ENCODE results near the gene IFNE. TPM values are rescaled to one million over a fixed set of nuclear protein-coding genes. Genes with fewer than 3 reads are reported as not detected.

The IFNE gene
- total and polyA plus RNA-seq, 2 donors (not counting 3 experiments of a cell fraction or from before 2014, with no cell fraction given), result 0.22 to 1.4 TPM

- H3K4me3 ChIP-seq (replicated peaks in 1 of 3; ENCODE audit: insufficient read depth in 1 of 3, low read depth in 1 of 3, low read length in 3 of 3), result no peak overlapping the region
- ChIA-PET CTCF (interaction anchor here (1.3 kb wide), 1 partner anchor 8 kb away, joined by 3 read pairs; no protein-coding TSS in a partner anchor), POLR2A (no interaction called here)
- peaks cover 22% of the 10 kb centered on the region for H3K4me1 ChIP-seq (ENCODE audit: control insufficient read depth, extremely low read depth, insufficient read depth, low read length)
- H3K4me2 ChIP-seq (ENCODE audit: insufficient read depth, low read length), result no peak overlapping the region
- no peaks in the 10 kb centered on the region for H3K9me3 ChIP-seq (replicated peaks; ENCODE audit: control insufficient read depth, insufficient read depth, low read length)
- peaks cover 35% of the 10 kb centered on the region for H3K79me2 ChIP-seq (ENCODE audit: control insufficient read depth, insufficient read depth, low read length)
- DNase-seq (ENCODE audit: low read depth, low spot score) (no peak), FAIRE-seq (no peak)
- H4K20me1 ChIP-seq (replicated peaks; ENCODE audit: control insufficient read depth, extremely low read depth, insufficient read depth, low read length), result no peaks in the 10 kb centered on the region
- intact Hi-C loops (cut with micrococcal nuclease), result no loop called here
- H3K36me3 ChIP-seq (ENCODE audit: control insufficient read depth in 2 of 2, extremely low read depth in 1 of 2, insufficient read depth in 2 of 2, low read length in 2 of 2), result no peaks in the 10 kb centered on the region
- no peak overlapping the region for H3K27ac ChIP-seq (ENCODE audit: insufficient read depth, low read depth, low read length)
- no peak overlapping the region for H2AFZ ChIP-seq (ENCODE audit: low read depth, low read length)
- H3K9ac ChIP-seq (replicated peaks; ENCODE audit: extremely low read depth, insufficient read depth, low read length), result no peak overlapping the region
- TF ChIP-seq GATA2 (IDR thresholded peaks at IDR 0.05; ENCODE audit: insufficient read depth, insufficient read length, low read depth, low read length) (no peak), JUN (IDR thresholded peaks at IDR 0.05; ENCODE audit: borderline replicate concordance, insufficient read depth, insufficient read length, low read depth) (no peak), MYC (IDR thresholded peaks at IDR 0.05; ENCODE audit: low read depth, low read length) (no peak), EZH2 (IDR thresholded peaks at IDR 0.05; ENCODE audit: borderline replicate concordance, low read depth, low read length, severe bottlenecking) (no peak), CTCF (IDR thresholded peaks at IDR 0.05; ENCODE audit: extremely low read depth in 1 of 2, insufficient read depth in 1 of 2, low read depth in 1 of 2, low read length in 2 of 2) (no peak), POLR2AphosphoS5 (IDR thresholded peaks at IDR 0.05; ENCODE audit: insufficient read depth, low read depth, low read length) (no peak), MAX (IDR thresholded peaks at IDR 0.05; ENCODE audit: insufficient read depth, insufficient read length) (no peak), FOS (IDR thresholded peaks at IDR 0.05; ENCODE audit: borderline replicate concordance, insufficient read depth, low read length) (no peak), POLR2A (IDR thresholded peaks at IDR 0.05; ENCODE audit: low read depth, low read length) (no peak)
- no peaks in the 10 kb centered on the region for H3K9me1 ChIP-seq (replicated peaks; ENCODE audit: control insufficient read depth, extremely low read depth, insufficient read depth, low read length)
- BruUV-seq (replicated peaks), result no TSS peak
- no peaks in the 10 kb centered on the region for H3K27me3 ChIP-seq (ENCODE audit: control insufficient read depth in 2 of 2, insufficient read depth in 2 of 2, low read length in 2 of 2)
- dilution Hi-C loops (cut with MboI; ENCODE audit: extremely low pct_ligation_motif_present, low sequenced_read_pairs), result no loop called here
Observed at GRCh38 chr9:21502586-21502985, 20.5 kb upstream of the IFNE start.

Measured in endothelial cell of umbilical vein (primary cell).